Hepatocyte (in vitro differentiated cells): ENCODE results near the gene TMEM117.

Experiments
- CTCF ChIP-seq: fragments of 200-600 bp; sonication (generic); IDR thresholded peaks from 2 replicates; pipeline ENCODE4 v1.5.1; 2016; ENCODE audit warnings: antibody characterized with exemption, mild to moderate bottlenecking; ENCODE audit not compliant: poor library complexity
- EZH2 ChIP-seq: fragments of 200-600 bp; sonication (generic); IDR thresholded peaks from 2 replicates; pipeline ENCODE4 v1.6.1; 2016; ENCODE audit warnings: antibody characterized with exemption, mild to moderate bottlenecking, borderline replicate concordance
- EZH2phosphoT487 ChIP-seq: fragments of 200-600 bp; sonication (generic); IDR thresholded peaks from one replicate; pipeline ENCODE4 v1.6.1; 2018; ENCODE audit warnings: antibody characterized with exemption, mild to moderate bottlenecking, low read depth, moderate library complexity; ENCODE audit not compliant: unreplicated experiment, severe bottlenecking

- TF ChIP-seq EZH2phosphoT487 (no peak), CTCF (no peak), EZH2 (no peak)
These were observed 498.5 kb downstream of the TMEM117 start for GRCh38 chr12:44334347-44334746.
